Midbrain (tissue), 1 donor: ENCODE results near the gene DMC1.
A peak's percentile ranks its signal among the peaks of the same experiment; 100 is the strongest.
"Not testable (repeated sequence)": the region's sequence is repeated elsewhere in the genome, so short reads cannot be mapped to it uniquely, and the experiment has no call there.

Source experiments
- DNase-seq: peaks from one replicate; lab custom pipeline; 2025; lab: John Stamatoyannopoulos, UW

The DMC1 gene

GRCh38 chr22:38569972-38570778 lies at the start of gene DMC1:
TSS of gene DMC1 (minus strand) at chr22:38570183. CDS start at chr22:38568256, 1,927 bp downstream.
- peak; percentile 83 for DNase-seq

DNA sequence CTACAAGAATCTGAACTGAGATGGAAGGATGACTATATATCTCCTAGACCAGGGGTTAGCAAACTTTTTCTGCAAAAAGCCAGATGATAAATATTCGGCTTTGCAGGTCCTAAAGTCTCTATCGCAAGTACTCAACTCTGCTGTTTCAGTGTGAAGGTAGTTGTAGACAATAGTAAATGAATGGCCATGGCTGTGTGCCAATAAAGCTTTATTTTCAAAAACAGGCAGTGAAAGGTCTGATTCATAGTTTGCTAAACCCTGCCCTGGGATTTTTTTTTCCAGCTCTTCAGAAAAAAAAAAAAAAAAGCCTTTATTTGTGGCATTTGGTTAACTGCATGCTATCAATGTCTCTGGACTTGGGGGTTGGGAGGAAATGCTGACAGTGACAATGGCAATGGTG lies 48.7 kb upstream of the DMC1 start:
- DNase-seq, result no peak

- no peak for DNase-seq
Observed at GRCh38 chr22:38618258-38618657, 48.3 kb upstream of the DMC1 start.

DNA sequence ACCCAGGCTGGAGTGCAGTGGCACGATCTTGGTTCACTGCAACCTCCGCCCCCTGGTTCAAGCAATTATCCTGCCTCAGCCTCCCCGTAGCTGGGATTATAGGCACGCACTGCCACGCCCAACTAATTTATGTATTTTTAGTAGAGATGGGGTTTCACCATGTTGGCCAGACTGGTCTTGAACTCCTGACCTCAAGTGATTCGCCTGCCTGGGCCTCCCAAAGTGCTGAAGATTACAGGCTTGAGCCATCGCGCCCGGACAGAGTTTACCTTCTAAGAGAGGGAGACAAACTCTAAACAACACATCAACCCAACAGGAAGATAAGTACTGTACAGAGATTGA lies 45.1 kb upstream of the DMC1 start:
- DNase-seq, result not testable (repeated sequence)

- no peak for DNase-seq
Observed at GRCh38 chr22:38614332-38615063, 44.5 kb upstream of the DMC1 start.

GRCh38 chr22:38613588-38613987 lies 43.6 kb upstream of the DMC1 start:
- DNase-seq, result no peak

- no peak for DNase-seq
Observed at GRCh38 chr22:38612217-38613006, 42.4 kb upstream of the DMC1 start.

- DNase-seq, result no peak
Observed at GRCh38 chr22:38611559-38611958, 41.6 kb upstream of the DMC1 start.

DNA sequence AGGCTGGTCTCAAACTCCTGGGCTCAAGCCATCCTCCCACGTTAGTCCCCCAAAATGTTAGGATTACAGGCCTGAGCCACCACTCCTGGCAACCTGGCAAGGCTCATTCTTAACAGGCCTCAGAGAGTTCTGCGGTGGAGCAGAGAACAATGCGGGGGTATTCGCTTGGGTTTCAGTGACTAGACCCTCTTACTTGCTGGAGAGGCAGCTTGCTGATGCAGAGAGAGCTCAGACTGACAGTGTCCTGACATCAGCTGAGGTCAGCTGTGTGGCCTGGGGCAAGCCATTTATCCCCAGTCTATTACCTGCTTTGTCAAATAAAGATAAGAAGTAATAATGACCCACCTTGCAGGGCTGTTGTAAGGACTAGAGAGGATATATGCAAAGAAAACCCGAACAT lies 40.3 kb upstream of the DMC1 start:
- DNase-seq, result no peak

DNA sequence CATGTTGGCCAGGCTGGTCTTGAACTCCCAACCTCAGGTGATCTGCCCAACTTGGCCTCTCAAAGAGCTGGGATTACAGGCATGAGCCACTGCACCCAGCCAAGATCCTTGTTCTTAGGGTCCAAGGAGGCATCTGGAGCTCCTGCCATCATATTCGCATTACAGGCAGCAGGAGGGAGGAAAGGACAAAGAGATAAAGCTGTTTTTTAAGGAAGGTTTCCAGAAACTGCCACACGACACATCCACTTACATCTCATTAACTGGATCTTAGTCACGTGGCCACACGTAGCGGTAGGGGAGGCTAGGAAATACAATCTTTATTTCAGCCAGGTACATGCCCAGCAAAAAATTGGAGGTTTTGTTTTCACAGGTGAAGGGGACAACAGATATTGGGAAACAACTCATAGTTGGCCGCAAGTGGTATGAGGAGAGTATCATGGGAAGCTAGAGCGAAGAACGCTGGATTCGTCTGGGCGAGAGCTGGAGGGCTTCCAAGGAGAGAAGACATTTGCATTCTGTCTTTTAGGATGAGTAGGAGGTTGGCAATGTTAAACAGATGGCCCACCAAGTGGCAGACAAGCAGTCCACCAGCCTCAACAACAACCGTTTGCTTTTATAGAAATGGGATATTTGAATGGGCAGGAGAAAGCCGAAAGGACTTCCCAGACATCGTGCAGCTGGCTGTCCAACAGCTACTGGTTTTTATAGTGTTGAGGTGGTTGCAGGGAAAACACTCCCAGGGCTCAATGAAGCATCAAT lies 39.2 kb upstream of the DMC1 start:
- no peak for DNase-seq

DNA sequence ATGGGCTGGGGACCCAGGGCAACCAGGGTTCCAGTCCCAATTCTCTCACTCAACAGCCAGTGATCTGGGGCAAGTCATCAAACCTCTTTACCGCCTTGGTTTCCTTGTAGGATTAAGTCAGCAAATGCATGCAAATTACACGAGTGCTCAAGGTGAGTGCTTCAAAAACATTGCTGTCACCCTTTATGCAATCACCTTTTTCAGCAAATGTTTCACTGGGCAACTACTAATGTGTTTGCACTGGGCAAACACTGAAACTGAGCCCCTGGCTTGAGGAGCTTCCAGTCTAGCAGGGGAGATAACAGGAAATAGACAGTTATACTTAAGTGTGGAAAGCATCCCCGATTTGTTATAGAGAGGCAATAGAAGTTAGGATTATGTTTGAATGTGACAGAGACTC lies 37.7 kb upstream of the DMC1 start:
- no peak for DNase-seq

- DNase-seq, result no peak
Observed at GRCh38 chr22:38602166-38602565, 32.2 kb upstream of the DMC1 start.

DNA sequence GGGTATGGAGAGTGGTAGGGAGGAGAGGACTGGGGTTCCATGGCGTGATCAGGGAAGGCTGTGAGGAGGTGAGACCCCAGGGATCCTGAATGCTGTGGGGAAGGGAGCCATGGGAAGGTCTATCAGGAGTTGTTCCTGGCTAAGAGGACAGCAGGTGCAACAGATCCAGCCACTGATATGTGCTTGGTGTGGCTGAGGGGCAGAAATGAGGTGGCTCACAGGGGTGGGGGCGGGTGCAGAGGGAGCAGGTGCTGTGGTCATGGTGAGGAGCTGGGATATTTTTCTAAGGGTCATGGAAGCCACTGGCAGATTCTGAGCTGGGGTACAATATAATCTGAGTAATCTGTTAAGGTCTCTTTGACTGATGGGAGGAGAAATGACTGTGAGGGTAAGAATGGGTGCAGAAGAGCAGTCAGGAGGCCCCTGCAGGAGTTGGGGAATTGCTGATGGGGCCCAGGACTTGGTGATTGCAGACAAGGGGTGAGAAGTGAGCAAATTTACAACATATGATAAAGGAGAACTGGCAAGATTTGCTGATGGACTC lies 31.3 kb upstream of the DMC1 start:
- no peak for DNase-seq

GRCh38 chr22:38599466-38599865 lies 29.5 kb upstream of the DMC1 start:
- DNase-seq, result no peak

- not testable (repeated sequence) for DNase-seq
Observed at GRCh38 chr22:38582923-38583322, 12.9 kb upstream of the DMC1 start.

GRCh38 chr22:38578505-38578904 lies 8.5 kb upstream of the DMC1 start:
- DNase-seq, result no peak

GRCh38 chr22:38572065-38572464 lies 2.1 kb upstream of the DMC1 start:
- peak; percentile 61 for DNase-seq

DNA sequence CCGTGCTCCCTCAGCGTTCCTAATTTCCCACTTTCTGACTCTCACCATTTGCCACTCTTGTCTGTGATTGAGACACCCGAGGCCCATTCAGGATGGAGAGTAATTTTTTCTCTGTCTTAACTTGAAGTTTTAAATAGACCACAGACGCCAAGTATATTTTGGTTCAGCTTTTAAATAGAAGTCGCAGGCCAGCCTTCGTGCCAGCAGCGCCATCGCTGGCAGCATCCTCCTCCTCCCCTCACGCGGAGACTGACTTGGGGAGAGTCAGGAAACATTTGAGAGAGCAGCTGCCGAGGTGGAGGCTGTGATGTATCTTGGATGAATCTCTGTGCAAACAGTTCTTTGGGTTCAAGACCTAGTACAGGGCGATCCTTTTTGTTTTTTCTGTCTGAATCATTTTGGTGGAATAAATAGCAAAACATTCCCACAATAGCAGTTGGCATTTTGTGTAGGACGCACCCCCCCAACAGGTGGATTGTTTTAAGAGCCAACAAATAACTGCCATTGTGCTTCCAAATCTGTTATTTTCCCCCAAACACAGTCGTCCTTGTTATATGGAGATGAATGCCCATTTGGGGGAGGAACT lies 889 bp upstream of the DMC1 start:
- DNase-seq, result peak; percentile 69

DNA sequence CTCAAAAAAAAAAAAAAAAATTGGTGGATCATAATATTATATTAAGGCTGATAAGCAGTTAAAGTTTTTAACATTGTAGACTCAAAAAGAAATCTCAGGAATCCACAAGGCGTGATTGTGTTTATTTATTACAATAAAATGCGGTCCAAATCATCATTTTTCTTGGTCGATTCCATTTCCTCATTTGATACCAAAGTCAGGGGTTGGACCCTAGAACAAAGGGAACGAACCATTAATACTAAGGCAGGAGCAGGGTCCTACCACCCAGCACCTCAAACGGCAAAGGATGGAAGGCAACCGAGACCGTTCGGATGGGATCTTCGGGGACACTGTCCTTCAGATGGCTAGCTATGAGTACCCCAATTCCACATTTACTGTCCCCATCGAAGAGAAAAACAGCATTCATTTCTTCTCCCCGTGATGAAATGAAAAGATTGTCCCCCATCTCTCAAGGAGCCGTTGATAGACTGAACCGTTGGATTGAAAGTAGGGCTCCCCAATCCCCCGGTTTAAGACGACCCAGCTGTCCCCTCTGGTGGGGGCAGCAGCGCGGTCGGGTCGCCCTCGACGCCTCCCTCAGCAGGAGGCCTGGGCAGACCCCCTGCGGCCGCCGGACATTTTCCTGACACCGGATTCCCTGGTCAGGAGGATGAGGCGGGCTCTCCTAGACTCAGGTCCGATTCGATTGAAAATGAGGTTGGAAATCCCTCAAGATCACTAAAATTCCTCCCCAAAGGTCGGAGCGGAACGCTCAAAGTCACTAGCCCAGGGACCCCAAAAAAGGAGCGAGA lies 607 bp downstream of the DMC1 start:
- no peak for DNase-seq

DNA sequence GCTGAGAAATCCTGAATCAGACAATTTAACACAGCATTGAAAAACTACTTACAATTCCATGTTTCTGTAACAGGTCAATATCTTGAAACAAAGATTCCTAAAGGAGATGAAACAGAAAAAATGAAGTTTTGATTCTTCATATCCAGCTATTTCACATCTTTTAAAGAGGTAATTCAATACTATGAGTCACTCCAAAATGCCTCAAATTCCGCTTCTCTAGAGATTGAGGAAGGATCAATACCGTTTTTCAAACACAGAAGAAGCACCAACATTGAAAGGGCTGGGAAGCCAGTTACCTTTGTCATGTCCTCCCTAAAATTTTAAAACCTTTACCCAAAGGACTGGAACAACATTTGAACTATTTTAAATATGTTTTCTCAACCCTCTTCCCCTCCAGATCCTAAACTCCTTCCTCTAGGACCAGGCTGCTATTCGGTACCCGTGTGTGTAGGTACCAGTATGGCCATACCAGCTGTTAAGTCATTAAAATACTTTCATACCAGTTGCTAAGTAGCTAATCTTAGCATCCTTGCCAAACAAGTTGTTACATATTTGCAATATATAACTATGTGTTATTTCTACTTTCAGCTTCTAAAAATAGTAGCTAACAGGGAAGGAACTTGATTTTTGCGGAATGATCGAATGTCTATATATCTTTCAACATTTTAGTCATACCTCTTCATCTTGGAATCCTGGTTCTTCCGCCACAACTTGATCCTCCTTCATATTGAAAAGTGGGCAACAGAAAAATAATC lies 2.3 kb downstream of the DMC1 start:
- DNase-seq, result no peak
